Measurements from ENCODE around the gene ADGRD1. TPM values are rescaled to one million over a fixed set of nuclear protein-coding genes. Genes with fewer than 3 reads are reported as not detected.
A peak's percentile ranks its signal among the peaks of the same experiment; 100 is the strongest.

ADGRD1 gene
- total RNA-seq, 1 experiment from 2014 or later, result 0.77 TPM

- Mint-ChIP-seq H3K9me3 (peaks cover 17% of the 10 kb centered on the region), H3K27me3 (ENCODE audit: low read depth) (peaks cover 9% of the 10 kb centered on the region), H3K27ac (no peak overlapping the region), H3K36me3 (no peaks in the 10 kb centered on the region), H3K4me1 (peaks cover 8% of the 10 kb centered on the region), H3K4me3 (no peak overlapping the region)
- ChIA-PET POLR2A (no interaction called here), CTCF (no interaction called here)
- TF ChIP-seq GABPB1 (CRISPR knock-in tag; IDR thresholded peaks at IDR 0.05) (peak; percentile 71), RELA (CRISPR knock-in tag; IDR thresholded peaks at IDR 0.05; ENCODE audit: borderline replicate concordance) (no peak), JUN (CRISPR knock-in tag; IDR thresholded peaks at IDR 0.05) (no peak), USF1 (CRISPR knock-in tag; IDR thresholded peaks at IDR 0.05) (no peak), ESRRA (CRISPR knock-in tag; IDR thresholded peaks at IDR 0.05; ENCODE audit: borderline replicate concordance) (no peak)
- no peak for DNase-seq (ENCODE audit: low spot score)
- ATAC-seq, result no peak
These were observed 33.5 kb upstream of the ADGRD1 start for GRCh38 chr12:130920119-130920703.

DNA sequence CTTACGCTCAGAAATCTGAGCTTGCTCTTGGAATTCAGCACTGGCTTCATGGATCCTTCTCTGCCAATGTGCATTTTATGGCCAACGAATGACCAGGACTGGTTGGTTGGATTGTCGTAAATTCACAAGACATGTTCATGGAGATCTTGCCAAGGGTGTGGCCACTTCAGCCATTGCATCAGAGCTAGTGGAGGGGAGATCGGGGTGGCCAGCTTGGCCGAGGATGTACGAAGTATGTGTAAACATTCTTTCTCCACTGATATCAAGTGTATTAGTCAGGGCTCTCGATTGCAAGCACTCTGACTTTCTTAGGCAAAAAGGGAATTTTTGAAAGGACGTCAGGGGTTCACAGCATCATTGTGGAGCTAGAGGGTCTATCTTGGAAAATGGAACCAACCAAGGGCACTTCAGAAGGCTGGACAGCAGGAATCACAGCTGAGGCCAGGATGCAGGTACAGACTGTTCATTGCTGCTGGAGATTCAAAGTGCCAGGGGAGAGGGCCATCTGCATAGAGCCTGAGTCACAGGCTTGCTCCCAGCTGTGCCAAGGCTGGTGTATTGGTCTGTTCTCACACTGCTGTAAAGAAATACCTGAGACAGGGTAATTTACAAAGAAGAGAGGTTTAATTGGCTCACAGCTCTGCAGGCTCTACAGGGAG, 32.9 kb upstream of the ADGRD1 start:
- no peaks in the 10 kb centered on the region for H3K36me3 Mint-ChIP-seq
- peaks cover 9% of the 10 kb centered on the region for H3K27me3 Mint-ChIP-seq (ENCODE audit: low read depth)
- no peak for ATAC-seq
- TF ChIP-seq NFATC4 (CRISPR knock-in tag; IDR thresholded peaks at IDR 0.05) (no peak), JUN (CRISPR knock-in tag; IDR thresholded peaks at IDR 0.05) (no peak)
- H3K4me1 Mint-ChIP-seq, result peaks cover 8% of the 10 kb centered on the region
- ChIA-PET CTCF (interaction anchor here (1.9 kb wide), 1 partner anchor 211 kb away, joined by 5 read pairs; no protein-coding TSS in a partner anchor), POLR2A (no interaction called here)
- H3K27ac Mint-ChIP-seq, result no peak overlapping the region
- peaks cover 17% of the 10 kb centered on the region for H3K9me3 Mint-ChIP-seq
- no peak overlapping the region for H3K4me3 Mint-ChIP-seq
- no peak for DNase-seq (ENCODE audit: low spot score)

DNA sequence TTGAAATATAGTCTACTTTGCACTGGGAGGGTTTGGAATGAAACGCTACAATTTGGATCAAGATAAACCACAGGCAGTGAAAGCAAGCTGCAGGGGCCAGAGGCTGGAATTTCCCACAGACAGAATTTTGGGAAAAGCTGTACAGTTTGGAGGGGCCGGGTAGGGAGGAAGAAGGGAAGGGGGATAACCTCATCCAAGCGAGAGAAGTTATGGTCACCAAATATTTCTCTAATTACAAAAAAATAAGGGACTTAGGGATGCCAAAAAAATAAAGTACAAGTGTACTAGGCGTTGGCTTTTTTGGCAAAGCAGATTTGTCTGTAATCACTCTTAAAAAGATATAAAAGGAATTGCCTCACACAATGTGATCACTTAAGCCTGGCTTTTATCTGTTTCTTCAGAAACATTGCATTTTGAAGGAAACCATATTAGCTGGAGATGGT, 31.2 kb upstream of the ADGRD1 start:
- no peak overlapping the region for H3K27ac Mint-ChIP-seq
- H3K27me3 Mint-ChIP-seq (ENCODE audit: low read depth), result peaks cover 3% of the 10 kb centered on the region
- DNase-seq (ENCODE audit: low spot score) (no peak), ATAC-seq (no peak)
- no peaks in the 10 kb centered on the region; the same call in 1 of the 2 replicates for H3K4me1 Mint-ChIP-seq
- H3K9me3 Mint-ChIP-seq, result peaks cover 17% of the 10 kb centered on the region
- no peak for TF ChIP-seq ZNF671 (CRISPR knock-in tag; IDR thresholded peaks at IDR 0.05)
- TF ChIP-seq EMX1 (CRISPR knock-in tag; IDR thresholded peaks at IDR 0.05), result no peak
- ChIA-PET POLR2A (no interaction called here), CTCF (interaction anchor here (0.8 to 1.9 kb wide), 2 partner anchors 96 to 210 kb away, joined by 3 to 5 read pairs; no protein-coding TSS in a partner anchor)
- H3K4me3 Mint-ChIP-seq, result no peak overlapping the region
- no peaks in the 10 kb centered on the region for H3K36me3 Mint-ChIP-seq

- H3K9me3 Mint-ChIP-seq, result peaks cover 17% of the 10 kb centered on the region
- no peak for DNase-seq (ENCODE audit: low spot score)
- TF ChIP-seq SOX15 (CRISPR knock-in tag; IDR thresholded peaks at IDR 0.05), result no peak
- no peak for TF ChIP-seq KAT7 (CRISPR knock-in tag; IDR thresholded peaks at IDR 0.05; ENCODE audit: borderline replicate concordance)
- TF ChIP-seq ZNF425 (CRISPR knock-in tag; conservative IDR thresholded peaks at IDR 0.05), result no peak
- TF ChIP-seq, protein P1, sequence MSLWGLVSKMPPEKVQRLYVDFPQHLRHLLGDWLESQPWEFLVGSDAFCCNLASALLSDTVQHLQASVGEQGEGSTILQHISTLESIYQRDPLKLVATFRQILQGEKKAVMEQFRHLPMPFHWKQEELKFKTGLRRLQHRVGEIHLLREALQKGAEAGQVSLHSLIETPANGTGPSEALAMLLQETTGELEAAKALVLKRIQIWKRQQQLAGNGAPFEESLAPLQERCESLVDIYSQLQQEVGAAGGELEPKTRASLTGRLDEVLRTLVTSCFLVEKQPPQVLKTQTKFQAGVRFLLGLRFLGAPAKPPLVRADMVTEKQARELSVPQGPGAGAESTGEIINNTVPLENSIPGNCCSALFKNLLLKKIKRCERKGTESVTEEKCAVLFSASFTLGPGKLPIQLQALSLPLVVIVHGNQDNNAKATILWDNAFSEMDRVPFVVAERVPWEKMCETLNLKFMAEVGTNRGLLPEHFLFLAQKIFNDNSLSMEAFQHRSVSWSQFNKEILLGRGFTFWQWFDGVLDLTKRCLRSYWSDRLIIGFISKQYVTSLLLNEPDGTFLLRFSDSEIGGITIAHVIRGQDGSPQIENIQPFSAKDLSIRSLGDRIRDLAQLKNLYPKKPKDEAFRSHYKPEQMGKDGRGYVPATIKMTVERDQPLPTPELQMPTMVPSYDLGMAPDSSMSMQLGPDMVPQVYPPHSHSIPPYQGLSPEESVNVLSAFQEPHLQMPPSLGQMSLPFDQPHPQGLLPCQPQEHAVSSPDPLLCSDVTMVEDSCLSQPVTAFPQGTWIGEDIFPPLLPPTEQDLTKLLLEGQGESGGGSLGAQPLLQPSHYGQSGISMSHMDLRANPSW (CRISPR knock-in tag; conservative IDR thresholded peaks at IDR 0.05; ENCODE audit: low read depth), result no peak
- TF ChIP-seq RELA (CRISPR knock-in tag; IDR thresholded peaks at IDR 0.05; ENCODE audit: borderline replicate concordance), result no peak
- TF ChIP-seq ATF1 (CRISPR knock-in tag; IDR thresholded peaks at IDR 0.05), result no peak
- no peak for TF ChIP-seq ZNF416 (CRISPR knock-in tag; IDR thresholded peaks at IDR 0.05)
- no peak for TF ChIP-seq FOXJ3 (CRISPR knock-in tag; IDR thresholded peaks at IDR 0.05; ENCODE audit: borderline replicate concordance)
- no peak for TF ChIP-seq ZNF423 (CRISPR knock-in tag; IDR thresholded peaks at IDR 0.05)
- TF ChIP-seq, protein P2, sequence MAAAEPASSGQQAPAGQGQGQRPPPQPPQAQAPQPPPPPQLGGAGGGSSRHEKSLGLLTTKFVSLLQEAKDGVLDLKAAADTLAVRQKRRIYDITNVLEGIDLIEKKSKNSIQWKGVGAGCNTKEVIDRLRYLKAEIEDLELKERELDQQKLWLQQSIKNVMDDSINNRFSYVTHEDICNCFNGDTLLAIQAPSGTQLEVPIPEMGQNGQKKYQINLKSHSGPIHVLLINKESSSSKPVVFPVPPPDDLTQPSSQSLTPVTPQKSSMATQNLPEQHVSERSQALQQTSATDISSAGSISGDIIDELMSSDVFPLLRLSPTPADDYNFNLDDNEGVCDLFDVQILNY (CRISPR knock-in tag; IDR thresholded peaks at IDR 0.05), result no peak
- no peak for TF ChIP-seq ATF6 (CRISPR knock-in tag; IDR thresholded peaks at IDR 0.05)
These were observed 28.6 kb upstream of the ADGRD1 start for GRCh38 chr12:130924966-130925665.

More at GRCh38 chr12:130924966-130925665, 28.6 kb upstream of the ADGRD1 start:
- POLR2A ChIA-PET, result no interaction called here
- Mint-ChIP-seq H3K4me3 (no peak overlapping the region), H3K27ac (no peak overlapping the region), H3K36me3 (no peaks in the 10 kb centered on the region), H3K4me1 (no peaks in the 10 kb centered on the region), H3K27me3 (ENCODE audit: low read depth) (peaks cover 3% of the 10 kb centered on the region)
- CTCF ChIA-PET, result no interaction called here
- ATAC-seq, result no peak

Data from WTC11 (cell line).